Stimulated activated naive B cell treated with anti-CD40 and anti-IgM and Interleukin-4, amounts not matched to agents 10 μg/mL and 1 μg/mL and 100 μg/mL, for 72 hours (primary cell): ENCODE data around the gene CHSY1.
"Not testable (repeated sequence)": the region's sequence is repeated elsewhere in the genome, so short reads cannot be mapped to it uniquely, and the experiment has no call there.

Experiments
- ATAC-seq, 2 donors: fragments of 150-1000 bp; cut with Tn5 transposase; replicated peaks; 2 replicates each; pipeline ENCODE4 v1.10.0; 2021; ENCODE audit warnings: moderate library complexity in 1 of 2
- DNase-seq: peaks from one replicate; pipeline ENCODE4 v3.0.0; 2021
- H3K27ac Mint-ChIP-seq: one replicate; pipeline ENCODE4 v1.8.0; 2022; ENCODE audit warnings: mild to moderate bottlenecking, mixed read lengths
- H3K27me3 Mint-ChIP-seq, 2 donors: one replicate each; pipeline ENCODE4 v1.8.0; 2022; ENCODE audit warnings: mixed read lengths in 2 of 2
- H3K36me3 Mint-ChIP-seq, 2 donors: one replicate each; pipeline ENCODE4 v1.8.0; 2022; ENCODE audit warnings: mixed read lengths in 2 of 2, mild to moderate bottlenecking in 1 of 2
- H3K4me1 Mint-ChIP-seq, 2 donors: one replicate each; pipeline ENCODE4 v1.8.0; 2022; ENCODE audit warnings: mixed read lengths in 2 of 2, mild to moderate bottlenecking in 1 of 2
- H3K4me3 Mint-ChIP-seq, 2 donors: one replicate each; pipeline ENCODE4 v1.8.0; 2022; ENCODE audit warnings: mild to moderate bottlenecking in 2 of 2, mixed read lengths in 2 of 2, moderate library complexity in 1 of 2
- H3K9me3 Mint-ChIP-seq, 2 donors: one replicate each; pipeline ENCODE4 v1.8.0; 2022; ENCODE audit warnings: mixed read lengths in 2 of 2, mild to moderate bottlenecking in 1 of 2

CHSY1 gene

GRCh38 chr15:101220060-101220459 is 31.8 kb downstream of the CHSY1 start:
- Mint-ChIP-seq H3K9me3 (no peaks in the 10 kb centered on the region), H3K4me3 (no peak overlapping the region), H3K27me3 (no peaks in the 10 kb centered on the region), H3K4me1 (peaks cover 42 to 67% of the 10 kb centered on the region in 2 donors), H3K27ac (no peak overlapping the region), H3K36me3 (peaks cover 29 to 58% of the 10 kb centered on the region in 2 donors)
- DNase-seq (no peak), ATAC-seq (no peak)

- Mint-ChIP-seq H3K27ac (no peak overlapping the region), H3K4me1 (peaks cover 36 to 61% of the 10 kb centered on the region in 2 donors), H3K36me3 (peaks cover 29 to 56% of the 10 kb centered on the region in 2 donors), H3K9me3 (no peaks in the 10 kb centered on the region), H3K27me3 (no peaks in the 10 kb centered on the region), H3K4me3 (no peak overlapping the region)
- ATAC-seq (no peak), DNase-seq (no peak)
Measured at GRCh38 chr15:101219441-101219840, 32.4 kb downstream of the CHSY1 start.

- Mint-ChIP-seq H3K36me3 (peaks cover 30 to 49% of the 10 kb centered on the region in 2 donors), H3K27ac (no peak overlapping the region)
- ATAC-seq = no peak
Measured at GRCh38 chr15:101217446-101217845, 34.4 kb downstream of the CHSY1 start.

GRCh38 chr15:101216100-101216499 is 35.7 kb downstream of the CHSY1 start:
- H3K4me1 Mint-ChIP-seq = peaks cover 40 to 82% of the 10 kb centered on the region in 2 donors
- no peaks in the 10 kb centered on the region for H3K27me3 Mint-ChIP-seq
- H3K36me3 Mint-ChIP-seq = peaks cover 28 to 44% of the 10 kb centered on the region in 2 donors
- no peak overlapping the region for H3K27ac Mint-ChIP-seq
- DNase-seq (no peak), ATAC-seq (no peak)
- H3K4me3 Mint-ChIP-seq = no peak overlapping the region
- H3K9me3 Mint-ChIP-seq = no peaks in the 10 kb centered on the region

More at GRCh38 chr15:101217446-101217845, 34.4 kb downstream of the CHSY1 start:
- Mint-ChIP-seq H3K4me3 (no peak overlapping the region), H3K4me1 (peaks cover 39 to 72% of the 10 kb centered on the region in 2 donors), H3K27me3 (no peaks in the 10 kb centered on the region), H3K9me3 (no peaks in the 10 kb centered on the region)
- no peak for DNase-seq

GRCh38 chr15:101215681-101216080 is 36.2 kb downstream of the CHSY1 start:
- Mint-ChIP-seq H3K9me3 (no peaks in the 10 kb centered on the region), H3K27me3 (no peaks in the 10 kb centered on the region), H3K27ac (no peak overlapping the region), H3K4me1 (peaks cover 40 to 82% of the 10 kb centered on the region in 2 donors), H3K36me3 (peaks cover 28 to 43% of the 10 kb centered on the region in 2 donors), H3K4me3 (no peak overlapping the region)
- DNase-seq (no peak), ATAC-seq (no peak)

- not testable (repeated sequence) for H3K27me3 Mint-ChIP-seq, H3K27ac Mint-ChIP-seq, H3K4me3 Mint-ChIP-seq, ATAC-seq, H3K9me3 Mint-ChIP-seq, DNase-seq
- Mint-ChIP-seq H3K4me1 (peaks cover 36 to 82% of the 10 kb centered on the region in 2 donors), H3K36me3 (peaks cover 23 to 32% of the 10 kb centered on the region in 2 donors)
Measured at GRCh38 chr15:101214435-101215097, 37.3 kb downstream of the CHSY1 start.

GRCh38 chr15:101213570-101213969 is 38.3 kb downstream of the CHSY1 start:
- no peak for ATAC-seq
- no peak for DNase-seq

GRCh38 chr15:101213147-101213546 is 38.7 kb downstream of the CHSY1 start:
- Mint-ChIP-seq H3K36me3 (peaks cover 23 to 39% of the 10 kb centered on the region in 2 donors), H3K4me3 (no peak overlapping the region), H3K27me3 (no peaks in the 10 kb centered on the region), H3K9me3 (no peaks in the 10 kb centered on the region), H3K4me1 (peaks cover 42 to 89% of the 10 kb centered on the region in 2 donors), H3K27ac (no peak overlapping the region)
- ATAC-seq (no peak), DNase-seq (no peak)

More at GRCh38 chr15:101213570-101213969, 38.3 kb downstream of the CHSY1 start:
- Mint-ChIP-seq H3K4me3 (no peak overlapping the region), H3K27me3 (no peaks in the 10 kb centered on the region), H3K4me1 (peaks cover 42 to 89% of the 10 kb centered on the region in 2 donors), H3K27ac (no peak overlapping the region), H3K36me3 (peaks cover 23 to 37% of the 10 kb centered on the region in 2 donors), H3K9me3 (no peaks in the 10 kb centered on the region)

GRCh38 chr15:101211897-101212296 is 40.0 kb downstream of the CHSY1 start:
- Mint-ChIP-seq H3K4me3 (no peak overlapping the region), H3K27ac (no peak overlapping the region), H3K4me1 (peaks cover 36 to 86% of the 10 kb centered on the region in 2 donors)

GRCh38 chr15:101210466-101210865 is 41.4 kb downstream of the CHSY1 start:
- ATAC-seq (peak in 1 of 2 donors; percentile 58), DNase-seq (no peak)
- no peaks in the 10 kb centered on the region for H3K9me3 Mint-ChIP-seq
- H3K27me3 Mint-ChIP-seq = no peaks in the 10 kb centered on the region
- peaks cover 10 to 35% of the 10 kb centered on the region in 2 donors for H3K36me3 Mint-ChIP-seq
- H3K4me1 Mint-ChIP-seq = peaks cover 35 to 86% of the 10 kb centered on the region in 2 donors
- peak overlapping the region; percentile 22 for H3K27ac Mint-ChIP-seq
- no peak overlapping the region for H3K4me3 Mint-ChIP-seq

More at GRCh38 chr15:101211897-101212296, 40.0 kb downstream of the CHSY1 start:
- Mint-ChIP-seq H3K27me3 (no peaks in the 10 kb centered on the region), H3K9me3 (no peaks in the 10 kb centered on the region), H3K36me3 (peaks cover 16 to 37% of the 10 kb centered on the region in 2 donors)
- ATAC-seq = no peak
- no peak for DNase-seq

- no peaks in the 10 kb centered on the region for H3K9me3 Mint-ChIP-seq
- DNase-seq = no peak
- peak overlapping the region; percentile 22 for H3K27ac Mint-ChIP-seq
- no peaks in the 10 kb centered on the region for H3K27me3 Mint-ChIP-seq
- H3K4me3 Mint-ChIP-seq = no peak overlapping the region
- H3K4me1 Mint-ChIP-seq = peaks cover 38 to 88% of the 10 kb centered on the region in 2 donors
- ATAC-seq = no peak
- H3K36me3 Mint-ChIP-seq = peaks cover 9 to 37% of the 10 kb centered on the region in 2 donors
Measured at GRCh38 chr15:101210058-101210457, 41.8 kb downstream of the CHSY1 start.

GRCh38 chr15:101209285-101209845 is 42.5 kb downstream of the CHSY1 start:
- DNase-seq (no peak), ATAC-seq (no peak)
- Mint-ChIP-seq H3K36me3 (peaks cover 7 to 33% of the 10 kb centered on the region in 2 donors), H3K4me1 (peaks cover 39 to 92% of the 10 kb centered on the region in 2 donors), H3K9me3 (no peaks in the 10 kb centered on the region), H3K27me3 (no peaks in the 10 kb centered on the region), H3K27ac (no peak overlapping the region), H3K4me3 (no peak overlapping the region)

- H3K9me3 Mint-ChIP-seq = no peaks in the 10 kb centered on the region
- DNase-seq (no peak), ATAC-seq (no peak)
- H3K36me3 Mint-ChIP-seq = peaks cover 9 to 39% of the 10 kb centered on the region in 2 donors
- no peak overlapping the region for H3K4me3 Mint-ChIP-seq
- H3K27me3 Mint-ChIP-seq = no peaks in the 10 kb centered on the region
- H3K27ac Mint-ChIP-seq = no peak overlapping the region
- peaks cover 39 to 91% of the 10 kb centered on the region in 2 donors for H3K4me1 Mint-ChIP-seq
Measured at GRCh38 chr15:101207867-101208288, 44.0 kb downstream of the CHSY1 start.

GRCh38 chr15:101206176-101206591 is 45.7 kb downstream of the CHSY1 start:
- Mint-ChIP-seq H3K4me3 (peak overlapping the region; percentile 56 to 78), H3K4me1 (peaks cover 47 to 89% of the 10 kb centered on the region in 2 donors), H3K9me3 (no peaks in the 10 kb centered on the region), H3K27ac (peak overlapping the region; percentile 84), H3K36me3 (peaks cover 11 to 44% of the 10 kb centered on the region in 2 donors), H3K27me3 (no peaks in the 10 kb centered on the region)
- DNase-seq (no peak), ATAC-seq (peak; percentile 67 to 90)
